Stimulated activated CD8-positive, alpha-beta memory T cell treated with anti-CD3 and anti-CD28 coated beads, Interleukin-4, amount 100 ng/mL, for 48 hours (primary cell): ENCODE data around the gene RAPGEF4.
"Not testable (repeated sequence)": the region's sequence is repeated elsewhere in the genome, so short reads cannot be mapped to it uniquely, and the experiment has no call there.

Experiments used
- DNase-seq: peaks from one replicate; pipeline ENCODE4 v3.0.0-alpha.2; 2020

RAPGEF4 gene

GRCh38 chr2:172775319-172775718, 39.7 kb downstream of the RAPGEF4 start:
- DNase-seq: no peak

GRCh38 chr2:172777431-172777830, 41.8 kb downstream of the RAPGEF4 start:
- no peak for DNase-seq

- no peak for DNase-seq
Measured at GRCh38 chr2:172782506-172783164, 47.0 kb downstream of the RAPGEF4 start.

GRCh38 chr2:172783165-172783898, 47.7 kb downstream of the RAPGEF4 start:
- no peak for DNase-seq

GRCh38 chr2:172788871-172789270, 53.2 kb downstream of the RAPGEF4 start:
- no peak for DNase-seq

GRCh38 chr2:172790404-172790803, 54.8 kb downstream of the RAPGEF4 start:
- DNase-seq: no peak

GRCh38 chr2:172791953-172792352, 56.3 kb downstream of the RAPGEF4 start:
- DNase-seq: no peak

GRCh38 chr2:172792711-172793110, 57.1 kb downstream of the RAPGEF4 start:
- DNase-seq: no peak

- DNase-seq: not testable (repeated sequence)
Measured at GRCh38 chr2:172803308-172803707, 67.7 kb downstream of the RAPGEF4 start.

GRCh38 chr2:172804423-172804822, 68.8 kb downstream of the RAPGEF4 start:
- DNase-seq: no peak

- DNase-seq: no peak
Measured at GRCh38 chr2:172806493-172806892, 70.8 kb downstream of the RAPGEF4 start.

- no peak for DNase-seq
Measured at GRCh38 chr2:172806996-172807395, 71.4 kb downstream of the RAPGEF4 start.

GRCh38 chr2:172808156-172808555, 72.5 kb downstream of the RAPGEF4 start:
- DNase-seq: no peak

- no peak for DNase-seq
Measured at GRCh38 chr2:172811027-172811426, 75.4 kb downstream of the RAPGEF4 start.

GRCh38 chr2:172812158-172812744, 76.6 kb downstream of the RAPGEF4 start:
- DNase-seq: no peak

- DNase-seq: no peak
Measured at GRCh38 chr2:172813314-172813888, 77.8 kb downstream of the RAPGEF4 start.

- no peak for DNase-seq
Measured at GRCh38 chr2:172817411-172817810, 81.8 kb downstream of the RAPGEF4 start.

GRCh38 chr2:172819943-172820342, 84.3 kb downstream of the RAPGEF4 start:
- DNase-seq: no peak

GRCh38 chr2:172821370-172822338, 86.0 kb downstream of the RAPGEF4 start:
- DNase-seq: no peak

- DNase-seq: no peak
Measured at GRCh38 chr2:172822585-172822984, 86.9 kb downstream of the RAPGEF4 start.

- DNase-seq: no peak
Measured at GRCh38 chr2:172823261-172823850, 87.7 kb downstream of the RAPGEF4 start.

GRCh38 chr2:172826522-172826921, 90.9 kb downstream of the RAPGEF4 start:
- no peak for DNase-seq
